H1 (cell line): Measurements from ENCODE around the gene TTPAL. TPM values are rescaled to one million over a fixed set of nuclear protein-coding genes. Genes with fewer than 3 reads are reported as not detected.

Experiments
- CTCF ChIA-PET: fragments of 300-600 bp; sonication (Branson Sonifier 250); formaldehyde crosslinking; loops from one replicate; lab custom pipeline; 2021; ENCODE audit not compliant: partially characterized antibody; lab: Charles Lee
- POLR2A ChIA-PET: fragments of 300-600 bp; sonication (Branson Sonifier 250); formaldehyde crosslinking; loops from one replicate; lab custom pipeline; 2021; ENCODE audit warnings: inconsistent platforms; ENCODE audit not compliant: partially characterized antibody; lab: Charles Lee
- DNase-seq, 2 experiments: peaks; one replicate each; pipeline versions ENCODE4 v3.0.0 to v3.0.0-alpha.2; 2010 to 2022; ENCODE audit warnings: low spot score in 2 of 2, low read depth in 1 of 2, mixed read lengths in 1 of 2
- FAIRE-seq: peaks from 2 replicates; lab custom pipeline; 2011; peaks lifted over from hg19 to GRCh38; lab: Jason Lieb, UNC
- H2AFZ ChIP-seq: 2 replicates; pipeline ENCODE4 v1.8.1; 2012; ENCODE audit warnings: low read length, inconsistent platforms
- H2AK5ac ChIP-seq: 2 replicates; pipeline ENCODE4 v1.6.1; 2013; ENCODE audit warnings: low read depth, low read length
- H2BK120ac ChIP-seq: replicated peaks from 2 replicates; pipeline ENCODE3; 2013; ENCODE audit warnings: low read depth, low read length, inconsistent platforms
- H2BK12ac ChIP-seq: 2 replicates; pipeline ENCODE4 v1.6.1; 2013; ENCODE audit warnings: low read depth, low read length
- H2BK15ac ChIP-seq: 2 replicates; pipeline ENCODE4 v1.6.1; 2013; ENCODE audit warnings: low read length
- H2BK20ac ChIP-seq: 2 replicates; pipeline ENCODE4 v1.6.1; 2013; ENCODE audit warnings: low read length
- H2BK5ac ChIP-seq: 2 replicates; pipeline ENCODE4 v1.6.1; 2013; ENCODE audit warnings: low read depth, low read length
- H3K14ac ChIP-seq: 2 replicates; pipeline ENCODE4 v1.6.1; 2013; ENCODE audit warnings: inconsistent platforms; ENCODE audit not compliant: insufficient read length
- H3K18ac ChIP-seq: 2 replicates; pipeline ENCODE4 v1.6.1; 2013; ENCODE audit warnings: low read length; ENCODE audit errors: extremely low read depth
- H3K23ac ChIP-seq: 2 replicates; pipeline ENCODE4 v1.6.1; 2013; ENCODE audit warnings: inconsistent platforms; ENCODE audit not compliant: insufficient read length
- H3K23me2 ChIP-seq: 2 replicates; pipeline ENCODE4 v1.6.1; 2013; ENCODE audit warnings: low read depth, low read length
- H3K27ac ChIP-seq: 2 replicates; pipeline ENCODE4 v1.6.1; 2011; ENCODE audit warnings: low read depth, low read length, inconsistent platforms
- H3K27me3 ChIP-seq, 4 experiments: replicated peaks in 1 of 4; 1 replicate in 1 of 4; 2 replicates in 3 of 4; pipeline versions ENCODE4 v1.6.1 to v1.8.1; 2011 to 2013; ENCODE audit warnings: low read length in 3 of 4, mild to moderate bottlenecking in 3 of 4, inconsistent platforms in 2 of 4, mixed read lengths in 2 of 4, moderate library complexity in 1 of 4; ENCODE audit not compliant: control insufficient read depth in 3 of 4, insufficient read depth in 3 of 4; ENCODE audit errors: extremely low read depth in 1 of 4
- H3K36me3 ChIP-seq, 4 experiments: 2 replicates each; pipeline versions ENCODE4 v1.6.1 to v1.8.1; 2011 to 2013; ENCODE audit warnings: mild to moderate bottlenecking in 4 of 4, low read length in 3 of 4, moderate library complexity in 2 of 4, control low read depth in 1 of 4, inconsistent platforms in 1 of 4; ENCODE audit not compliant: insufficient read depth in 4 of 4, control insufficient read depth in 2 of 4
- H3K4ac ChIP-seq: replicated peaks from 2 replicates; pipeline ENCODE3; 2013; ENCODE audit warnings: low read length, low read depth, mixed read lengths, inconsistent platforms; ENCODE audit not compliant: insufficient read length
- H3K4me1 ChIP-seq, 4 experiments: replicated peaks in 1 of 4; 1 replicate in 1 of 4; 2 replicates in 3 of 4; pipeline versions ENCODE4 v1.6.1 to v1.8.1; 2011 to 2013; ENCODE audit warnings: low read length in 3 of 4, inconsistent platforms in 2 of 4, mixed read lengths in 1 of 4; ENCODE audit not compliant: insufficient read depth in 4 of 4, control insufficient read depth in 3 of 4
- H3K4me2 ChIP-seq, 2 experiments: 2 replicates each; pipeline versions ENCODE4 v1.6.1 to v1.8.1; 2011 to 2013; ENCODE audit warnings: low read depth in 2 of 2, low read length in 2 of 2, control low read depth in 1 of 2, inconsistent platforms in 1 of 2, mild to moderate bottlenecking in 1 of 2; ENCODE audit not compliant: insufficient read depth in 1 of 2
- H3K4me3 ChIP-seq, 4 experiments: fragments of 200-600, 300-600 bp in 1 of 4; sonication (generic), shearing (Covaris generic), sonication (Bioruptor Twin) in 1 of 4; 2 replicates each; pipeline versions ENCODE4 v1.5.1 to v1.8.1; 2011 to 2016; ENCODE audit warnings: low read length in 4 of 4, low read depth in 3 of 4, control low read depth in 2 of 4, inconsistent platforms in 2 of 4, mild to moderate bottlenecking in 2 of 4, mixed read lengths in 1 of 4, moderate library complexity in 1 of 4; ENCODE audit not compliant: insufficient read depth in 2 of 4; ENCODE audit errors: extremely low read depth in 1 of 4
- H3K56ac ChIP-seq: replicated peaks from 2 replicates; pipeline ENCODE3; 2013; ENCODE audit warnings: low read depth, mild to moderate bottlenecking, mixed read lengths, low read length, inconsistent platforms; ENCODE audit not compliant: insufficient read length
- H3K79me1 ChIP-seq: 2 replicates; pipeline ENCODE4 v1.6.1; 2013; ENCODE audit warnings: low read depth, low read length, control low read depth
- H3K79me2 ChIP-seq, 2 experiments: 2 replicates each; pipeline versions ENCODE4 v1.6.1 to v1.8.1; 2012 to 2013; ENCODE audit warnings: low read length in 2 of 2, mild to moderate bottlenecking in 2 of 2, inconsistent platforms in 1 of 2; ENCODE audit not compliant: insufficient read depth in 2 of 2, control insufficient read depth in 1 of 2
- H3K9ac ChIP-seq, 4 experiments: replicated peaks in 1 of 4; 1 replicate in 1 of 4; 2 replicates in 3 of 4; pipeline versions ENCODE4 v1.6.1 to v1.8.1; 2011 to 2013; ENCODE audit warnings: low read depth in 3 of 4, low read length in 3 of 4, control low read depth in 2 of 4, mild to moderate bottlenecking in 2 of 4, moderate library complexity in 2 of 4, inconsistent platforms in 1 of 4; ENCODE audit errors: extremely low read depth in 1 of 4
- H3K9me3 ChIP-seq, 2 experiments: 2 replicates each; pipeline versions ENCODE4 v1.6.1 to v1.8.1; 2012 to 2013; ENCODE audit warnings: mild to moderate bottlenecking in 2 of 2, moderate library complexity in 2 of 2, control low read depth in 1 of 2, inconsistent platforms in 1 of 2, low read depth in 1 of 2, low read length in 1 of 2, mixed read lengths in 1 of 2; ENCODE audit not compliant: insufficient read depth in 2 of 2
- H4K20me1 ChIP-seq, 2 experiments: replicated peaks in 1 of 2; 2 replicates each; pipeline versions ENCODE3 to v1.8.1; 2011 to 2013; ENCODE audit warnings: inconsistent platforms in 2 of 2, low read length in 2 of 2, mild to moderate bottlenecking in 1 of 2; ENCODE audit not compliant: insufficient read depth in 2 of 2, control insufficient read depth in 1 of 2
- H4K5ac ChIP-seq: 2 replicates; pipeline ENCODE4 v1.6.1; 2013; ENCODE audit warnings: low read length, low read depth, mixed read lengths, inconsistent platforms; ENCODE audit not compliant: insufficient read length
- H4K8ac ChIP-seq: 2 replicates; pipeline ENCODE4 v1.8.0; 2013; ENCODE audit warnings: mild to moderate bottlenecking, moderate library complexity, low read length, inconsistent platforms; ENCODE audit not compliant: insufficient read depth; ENCODE audit errors: extremely low read depth
- H4K91ac ChIP-seq: replicated peaks from 2 replicates; pipeline ENCODE3; 2013; ENCODE audit warnings: low read length, mixed read lengths, inconsistent platforms; ENCODE audit not compliant: insufficient read length
- ATF2 ChIP-seq: IDR thresholded peaks from 2 replicates; pipeline ENCODE4 v1.6.1; 2012; ENCODE audit warnings: low read length, inconsistent platforms
- CBX8 ChIP-seq: fragments of 300-800, 300-1000 bp; sonication (generic); IDR thresholded peaks from 2 replicates; pipeline ENCODE4 v1.7.1; 2016; ENCODE audit warnings: low read depth, low read length, borderline replicate concordance
- CHD1 ChIP-seq: IDR thresholded peaks from 2 replicates; pipeline ENCODE4 v1.6.1; 2012; ENCODE audit warnings: low read depth, low read length, improper control_type of control experiment
- CHD2 ChIP-seq: IDR thresholded peaks from 2 replicates; pipeline ENCODE4 v1.6.1; 2012; ENCODE audit warnings: low read length, improper control_type of control experiment
- PHF8 ChIP-seq: fragments of 200-600 bp; sonication (generic); conservative IDR thresholded peaks from 2 replicates; pipeline ENCODE4 v1.7.1; 2012; ENCODE audit warnings: low read depth, mild to moderate bottlenecking, inconsistent platforms, low read length, moderate library complexity
- POLR2AphosphoS5 ChIP-seq: IDR thresholded peaks from 2 replicates; pipeline ENCODE4 v1.6.1; 2011; ENCODE audit warnings: low read depth, low read length
- RFX5 ChIP-seq: IDR thresholded peaks from 2 replicates; pipeline ENCODE4 v1.6.1; 2011; ENCODE audit warnings: low read depth, low read length, improper control_type of control experiment, borderline replicate concordance
- RNF2 ChIP-seq: fragments of 200-900, 300-1000 bp; sonication (generic); IDR thresholded peaks from 2 replicates; pipeline ENCODE4 v1.7.1; 2016; ENCODE audit warnings: borderline replicate concordance, low read depth, mild to moderate bottlenecking, antibody characterized with exemption, low read length; ENCODE audit not compliant: poor library complexity, severe bottlenecking; ENCODE audit errors: missing control alignments
- RXRA ChIP-seq: IDR thresholded peaks from 2 replicates; pipeline ENCODE4 v1.6.1; 2011; ENCODE audit warnings: low read depth, mild to moderate bottlenecking, low read length, moderate library complexity; ENCODE audit not compliant: insufficient read depth
- SUZ12 ChIP-seq: fragments of 200-600 bp; sonication (generic); IDR thresholded peaks from 2 replicates; pipeline ENCODE4 v1.6.1; 2012; ENCODE audit warnings: mild to moderate bottlenecking, inconsistent platforms, low read length, moderate library complexity, mixed read lengths
- WGBS, 2 experiments: shearing (Covaris generic) in 1 of 2; methylation state at CpG; one replicate each; pipeline versions ENCODE4 v1.1.6 to v1.1.7; 2013 to 2015; ENCODE audit warnings: low lambda C conversion rate in 2 of 2, mixed read lengths in 2 of 2, inconsistent platforms in 1 of 2, low coverage in 1 of 2, missing lambda C conversion rate in 1 of 2; ENCODE audit not compliant: insufficient replicate concordance in 2 of 2, insufficient coverage in 1 of 2, insufficient read length in 1 of 2; ENCODE audit errors: extremely low coverage in 1 of 2, missing lambda C conversion rate in 1 of 2; 5-methylcytosine and 5-hydroxymethylcytosine counted together
- polyA plus RNA-seq, 7 experiments: library from polyadenylated mRNA; depleted of rRNA in 3 of 7; stranded (reverse) in 5 of 7; unstranded in 2 of 7; fragments of >200 nt in 5 of 7; fragments of 200-250 nt in 2 of 7; gene quantifications; 1 replicate in 5 of 7; 2 replicates in 1 of 7; 4 replicates in 1 of 7; pipeline versions ENCODE4 v1.2.1 to v1.2.3, GENCODE V29; 2011 to 2013; ENCODE audit warnings: missing spikeins in 2 of 7, mixed read lengths in 2 of 7
- total RNA-seq: library from RNA; stranded (reverse); fragmentation: NEBNext Ultra II Directional; extraction: Animal tissue kit (Norgen Biotek cat#: 25700); gene quantifications from 2 replicates; pipeline ENCODE4 v1.2.1, GENCODE V29; 2021

Gene TTPAL
- total and polyA plus RNA-seq, 2 of the 8 experiments (the other 6 are each of a cell fraction or from before 2014, with no cell fraction given) = 2.8 to 14.0 TPM

GRCh38 chr20:44480097-44480496, 4.4 kb downstream of the TTPAL start:
- no peak overlapping the region for H3K23ac ChIP-seq
- ChIA-PET CTCF (interaction anchor here (0.5 to 0.8 kb wide), 4 partner anchors 30 to 258 kb away, joined by 3 to 4 read pairs (median 3); no protein-coding TSS in a partner anchor), POLR2A (interaction anchor here (0.8 to 1.7 kb wide), 3 partner anchors 8 to 23 kb away, joined by 3 to 5 read pairs (median 3); no protein-coding TSS in a partner anchor)
- no peak overlapping the region for H3K56ac ChIP-seq
- no peak overlapping the region for H2BK12ac ChIP-seq
- peaks cover 0 to 1% of the 10 kb centered on the region in 2 experiments for H4K20me1 ChIP-seq
- H2AK5ac ChIP-seq = no peak overlapping the region
- H3K36me3 ChIP-seq = peaks cover 3 to 11% (median 7%) of the 10 kb centered on the region in 4 experiments; a peak in 6 of 8 replicates
- no peak overlapping the region for H4K8ac ChIP-seq
- FAIRE-seq (no peak), DNase-seq (no peak)
- no peak overlapping the region for H3K4me3 ChIP-seq
- H3K4me2 ChIP-seq = no peak overlapping the region
- WGBS, 2 experiments = 88% methylated on average over 18 of the region's 18 CpGs; no CpG with 5 or more reads in 1 of the 2 experiments
- no peak overlapping the region for H2BK20ac ChIP-seq
- H3K4ac ChIP-seq = no peak overlapping the region
- no peak overlapping the region for H2BK120ac ChIP-seq
- peaks cover 0 to 13% of the 10 kb centered on the region in 2 experiments; a peak in 2 of 4 replicates for H3K79me2 ChIP-seq
- no peak overlapping the region for H2AFZ ChIP-seq
- H3K18ac ChIP-seq = no peak overlapping the region
- H2BK5ac ChIP-seq = no peak overlapping the region
- H3K23me2 ChIP-seq = peaks cover 7% of the 10 kb centered on the region
- H3K79me1 ChIP-seq = no peaks in the 10 kb centered on the region
- H3K4me1 ChIP-seq = peaks cover 2 to 11% (median 3%) of the 10 kb centered on the region in 4 experiments; a peak in 5 of 7 replicates
- no peaks in the 10 kb centered on the region for H3K9me3 ChIP-seq
- no peak overlapping the region for H3K27ac ChIP-seq
- no peak overlapping the region for H4K5ac ChIP-seq
- H3K9ac ChIP-seq = no peak overlapping the region
- no peak overlapping the region for H3K14ac ChIP-seq
- no peak overlapping the region for H4K91ac ChIP-seq
- no peak overlapping the region for H2BK15ac ChIP-seq
- TF ChIP-seq RXRA (no peak), CHD1 (no peak), POLR2AphosphoS5 (no peak), CHD2 (no peak), RNF2 (no peak), CBX8 (no peak), SUZ12 (no peak), PHF8 (no peak), RFX5 (no peak), ATF2 (no peak)
- H3K27me3 ChIP-seq = no peaks in the 10 kb centered on the region
